Measurements from ENCODE around the gene HTT. TPM values are rescaled to one million over a fixed set of nuclear protein-coding genes. Genes with fewer than 3 reads are reported as not detected.
A peak's percentile ranks its signal among the peaks of the same experiment; 100 is the strongest.
"Not testable (repeated sequence)": the region's sequence is repeated elsewhere in the genome, so short reads cannot be mapped to it uniquely, and the experiment has no call there.

Gene HTT
- total RNA-seq, 6 donors from 2014 or later, result 55.4 to 170 (median 81.5) TPM

GRCh38 chr4:3091464-3091863 is 17.0 kb downstream of the HTT start:
- WGBS, 2 donors, result 70% methylated on average over 5 of the region's 5 CpGs
- H3K27ac ChIP-seq, result no peak overlapping the region
- H3K9me3 ChIP-seq, result no peaks in the 10 kb centered on the region
- H3K36me3 ChIP-seq, result peaks cover 4 to 43% (median 21%) of the 10 kb centered on the region in 4 donors
- H3K27me3 ChIP-seq, result no peaks in the 10 kb centered on the region
- TF ChIP-seq EP300 (IDR thresholded peaks at IDR 0.05), result no peak
- TF ChIP-seq POLR2A (IDR thresholded peaks at IDR 0.05), result no peak
- no peak for TF ChIP-seq POLR2AphosphoS5 (IDR thresholded peaks at IDR 0.05)
- TF ChIP-seq CTCF (IDR thresholded peaks at IDR 0.05), result no peak
- ATAC-seq (ENCODE audit: low FRiP score in 2 of 2) (no peak), DNase-seq (no peak)
- H3K4me3 ChIP-seq, result no peak overlapping the region
- H3K4me1 ChIP-seq, result no peaks in the 10 kb centered on the region

- not testable (repeated sequence) for H3K27ac ChIP-seq; H3K9me3 ChIP-seq; ATAC-seq (ENCODE audit: low FRiP score in 2 of 2); H3K4me1 ChIP-seq; H3K27me3 ChIP-seq; H3K4me3 ChIP-seq; DNase-seq
- WGBS, 2 donors, result 97 to 100% methylated on average over 10 to 15 of the region's 28 CpGs
- H3K36me3 ChIP-seq, result peaks cover 0 to 33% (median 10%) of the 10 kb centered on the region in 4 donors
These were observed 20.2 kb downstream of the HTT start for GRCh38 chr4:3094701-3095100.

DNA sequence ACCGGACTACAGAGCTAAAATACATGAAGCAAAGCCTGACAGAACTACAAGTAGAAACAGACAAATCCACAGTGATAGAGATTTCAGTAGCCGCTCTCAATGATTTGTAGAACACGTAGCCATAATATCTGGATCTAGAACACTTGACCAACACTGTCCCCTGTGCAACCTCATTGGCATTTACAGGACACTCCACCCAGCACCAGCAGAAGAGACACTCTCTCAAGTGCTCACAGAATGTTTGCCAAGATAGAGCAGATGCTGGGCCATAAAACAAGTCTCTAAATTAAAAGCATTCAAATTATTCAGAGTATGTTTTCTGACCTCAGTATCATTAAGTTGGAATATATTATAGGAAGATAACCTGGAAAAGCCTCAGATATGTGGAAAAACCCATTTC is 21.7 kb downstream of the HTT start:
- WGBS, 2 donors, result 96 to 97% methylated on average over 3 of the region's 3 CpGs
- Histone ChIP-seq H3K9me3 (no peaks in the 10 kb centered on the region), H3K36me3 (peaks cover 7 to 40% (median 23%) of the 10 kb centered on the region in 4 donors), H3K4me1 (no peaks in the 10 kb centered on the region), H3K4me3 (no peak overlapping the region), H3K27me3 (no peaks in the 10 kb centered on the region), H3K27ac (no peak overlapping the region)
- DNase-seq (no peak), ATAC-seq (ENCODE audit: low FRiP score in 2 of 2) (no peak)
- TF ChIP-seq EP300 (IDR thresholded peaks at IDR 0.05) (no peak), CTCF (IDR thresholded peaks at IDR 0.05) (no peak), POLR2A (IDR thresholded peaks at IDR 0.05) (no peak), POLR2AphosphoS5 (IDR thresholded peaks at IDR 0.05) (no peak)

GRCh38 chr4:3098346-3098745 is 23.9 kb downstream of the HTT start:
- Histone ChIP-seq H3K4me1 (no peaks in the 10 kb centered on the region), H3K27me3 (no peaks in the 10 kb centered on the region), H3K27ac (no peak overlapping the region), H3K36me3 (peaks cover 7 to 51% (median 33%) of the 10 kb centered on the region in 4 donors), H3K9me3 (no peaks in the 10 kb centered on the region), H3K4me3 (no peak overlapping the region)
- no peak for ATAC-seq (ENCODE audit: low FRiP score in 2 of 2)
- TF ChIP-seq POLR2AphosphoS5 (IDR thresholded peaks at IDR 0.05), result no peak
- TF ChIP-seq POLR2A (IDR thresholded peaks at IDR 0.05), result no peak
- TF ChIP-seq EP300 (IDR thresholded peaks at IDR 0.05), result no peak
- no peak for TF ChIP-seq CTCF (IDR thresholded peaks at IDR 0.05)
- 69 to 90% methylated on average over 2 of the region's 2 CpGs for WGBS, 2 donors
- DNase-seq, result no peak

DNA sequence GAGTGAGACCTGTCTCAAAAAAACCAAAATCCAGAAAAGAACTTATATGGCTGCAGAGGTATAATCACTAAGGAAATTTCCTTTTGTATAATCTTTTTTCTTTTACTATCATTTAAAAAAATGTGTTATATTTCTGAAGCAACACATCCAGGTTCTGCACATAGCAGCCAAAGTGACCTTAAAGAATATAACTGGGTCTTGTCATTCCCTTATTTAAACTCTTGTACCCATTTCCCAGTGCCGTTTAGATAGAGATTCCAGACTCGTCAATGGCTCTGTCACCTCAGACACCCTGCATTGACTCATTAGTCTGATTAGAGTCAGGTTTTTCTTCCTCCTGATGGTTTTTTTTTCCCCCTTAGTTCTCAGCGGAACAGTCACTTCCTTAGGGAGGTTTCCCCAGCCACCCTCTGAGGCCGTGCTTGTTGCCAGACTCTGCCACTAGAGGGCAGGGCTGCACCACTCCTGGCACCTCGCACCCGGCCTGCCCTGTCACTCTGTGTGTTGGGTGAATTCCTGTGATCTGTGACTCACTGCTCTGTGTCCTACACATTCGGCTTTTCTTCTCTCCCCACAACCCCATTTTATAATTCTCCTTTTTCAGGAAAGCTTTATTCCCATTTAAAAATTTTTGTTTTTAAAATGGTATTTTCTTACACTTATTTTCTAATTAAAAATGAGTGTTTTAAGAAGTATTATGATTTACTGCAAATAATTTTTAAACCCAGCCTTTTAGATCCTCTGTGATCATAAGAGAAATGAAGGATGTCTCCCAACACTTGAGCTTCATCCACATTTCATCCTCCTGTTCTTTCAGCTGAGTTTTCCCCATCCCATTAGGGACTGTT is 32.1 kb downstream of the HTT start:
- 2 to 3% methylated on average over 7 of the region's 7 CpGs for WGBS, 2 donors

More for the DNA sequence above, 32.1 kb downstream of the HTT start:
- H3K36me3 ChIP-seq, result peaks cover 0 to 63% (median 23%) of the 10 kb centered on the region in 4 donors
- H3K27ac ChIP-seq, result peak overlapping the region; percentile 34 to 70 (median 50)
- H3K4me3 ChIP-seq, result no peak overlapping the region
- H3K27me3 ChIP-seq, result no peaks in the 10 kb centered on the region
- TF ChIP-seq CTCF (IDR thresholded peaks at IDR 0.05) (peak; percentile 85 to 95 (median 93)), POLR2AphosphoS5 (IDR thresholded peaks at IDR 0.05) (peak; percentile 44 to 65), POLR2A (IDR thresholded peaks at IDR 0.05) (no peak)
- no peaks in the 10 kb centered on the region for H3K9me3 ChIP-seq
- peak; percentile 89 to 93 for DNase-seq
- peak; percentile 97 to 99 for ATAC-seq (ENCODE audit: low FRiP score in 2 of 2)
- H3K4me1 ChIP-seq, result peaks cover 19 to 32% (median 29%) of the 10 kb centered on the region in 4 donors

Data from upper lobe of left lung (tissue), 6 donors.